ENCODE data around the gene ITPKB. TPM values are rescaled to one million over a fixed set of nuclear protein-coding genes. Genes with fewer than 3 reads are reported as not detected.

ITPKB gene
- 2.0 to 3.2 TPM (median 2.7 TPM) in 5 replicates for total RNA-seq (2022; extraction: Qiagen RNA extraction)

DNA sequence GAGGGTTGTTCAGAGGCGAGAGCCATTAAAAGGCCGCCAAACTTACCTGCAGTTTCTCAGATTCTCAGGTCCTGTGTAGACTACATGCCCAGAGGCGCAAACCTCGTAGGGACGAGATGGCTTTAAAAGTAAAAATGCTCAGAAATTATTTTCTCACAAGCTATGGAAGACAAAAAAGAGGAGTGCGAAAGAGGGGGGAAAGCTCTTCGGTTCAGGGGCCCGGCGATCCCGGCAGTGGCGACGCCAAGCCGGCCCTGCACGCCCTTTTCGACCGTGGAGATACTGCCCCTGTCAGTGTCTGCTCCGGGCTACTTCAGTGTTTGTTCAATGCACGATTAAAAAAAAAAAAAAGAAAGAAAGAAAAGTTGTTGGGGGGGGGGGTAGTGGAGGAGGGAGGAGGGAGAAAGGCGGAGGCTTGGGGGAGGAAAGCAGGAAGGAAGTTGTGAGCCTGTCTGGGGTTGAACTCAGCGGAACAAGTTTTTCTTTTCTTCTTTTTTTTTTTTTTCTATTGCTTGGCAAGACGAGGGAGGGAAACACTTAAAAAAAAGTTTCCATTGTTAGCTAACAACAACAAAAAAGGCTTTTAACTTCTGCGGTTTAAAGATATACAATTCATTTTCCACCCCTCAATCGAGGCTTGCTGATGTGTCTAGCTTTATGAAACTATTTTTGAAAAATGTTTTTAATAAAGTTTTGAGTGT lies at the start of gene ITPKB:
TSS of gene ITPKB (minus strand) at position 288 of the 701 bp plus-strand sequence. CDS start 1,824 bp downstream, outside the sequence.

Other genes with a start within 250 kb of the ITPKB start
- not detected in 5 replicates for gene STUM, start 190.5 kb downstream of the ITPKB start, total RNA-seq (2022; extraction: Qiagen RNA extraction)
- 26.7 to 32.8 TPM (median 30.2 TPM) in 5 replicates for gene PSEN2, start 131.3 kb upstream of the ITPKB start, total RNA-seq (2022; extraction: Qiagen RNA extraction)
- gene COQ8A, start 201.0 kb upstream of the ITPKB start, total RNA-seq (2022; extraction: Qiagen RNA extraction) = 15.1 to 23.1 TPM (median 21.0 TPM) in 5 replicates